DND-41 (cell line): Measurements from ENCODE around the gene RTP2.
A peak's percentile ranks its signal among the peaks of the same experiment; 100 is the strongest.

ENCODE experiments used
- ATAC-seq: fragments of 200-7000 bp; cut with Tn5 transposase; 3 replicates; pipeline ENCODE4 v1.9.1; 2021; ENCODE audit warnings: low read depth; ENCODE audit not compliant: insufficient read depth
- DNase-seq: peaks from one replicate; pipeline ENCODE4 v3.0.0-alpha.2; 2020
- H2AFZ ChIP-seq: 2 replicates; pipeline ENCODE4 v1.6.0; 2012; ENCODE audit warnings: low read depth, low read length
- H3K27ac ChIP-seq: 2 replicates; pipeline ENCODE4 v1.5.1; 2012; ENCODE audit warnings: low read length, inconsistent platforms
- H3K27me3 ChIP-seq: fragments of 200-600 bp; sonication (generic); 2 replicates; pipeline ENCODE4 v1.6.0; 2012; ENCODE audit warnings: low read length, mild to moderate bottlenecking, inconsistent platforms; ENCODE audit not compliant: insufficient read depth, poor library complexity
- H3K36me3 ChIP-seq: 2 replicates; pipeline ENCODE4 v1.5.1; 2012; ENCODE audit warnings: low read length, inconsistent platforms; ENCODE audit not compliant: insufficient read depth
- H3K4me1 ChIP-seq: 2 replicates; pipeline ENCODE4 v1.5.1; 2012; ENCODE audit warnings: mild to moderate bottlenecking, low read length; ENCODE audit not compliant: insufficient read depth
- H3K4me2 ChIP-seq: 2 replicates; pipeline ENCODE4 v1.6.0; 2012; ENCODE audit warnings: mild to moderate bottlenecking, moderate library complexity, low read length, inconsistent platforms; ENCODE audit not compliant: insufficient read depth
- H3K4me3 ChIP-seq, 2 experiments: fragments of 200-600 bp in 1 of 2; shearing (Covaris generic) in 1 of 2; 2 replicates each; pipeline ENCODE4 v1.5.1; 2012 to 2016; ENCODE audit warnings: inconsistent platforms in 2 of 2, low read length in 2 of 2, mild to moderate bottlenecking in 2 of 2, low read depth in 1 of 2, moderate library complexity in 1 of 2
- H3K79me2 ChIP-seq: 2 replicates; pipeline ENCODE4 v1.6.0; 2012; ENCODE audit warnings: low read length, inconsistent platforms; ENCODE audit not compliant: insufficient read depth
- H3K9ac ChIP-seq: 2 replicates; pipeline ENCODE4 v1.6.0; 2012; ENCODE audit warnings: low read depth, mild to moderate bottlenecking, inconsistent platforms, low read length, moderate library complexity
- H3K9me3 ChIP-seq: 2 replicates; pipeline ENCODE4 v1.5.1; 2012; ENCODE audit warnings: low read length, moderate library complexity, mild to moderate bottlenecking, inconsistent platforms; ENCODE audit not compliant: insufficient read depth, severe bottlenecking
- H4K20me1 ChIP-seq: 2 replicates; pipeline ENCODE4 v1.6.0; 2012; ENCODE audit warnings: low read length; ENCODE audit not compliant: insufficient read depth
- EZH2 ChIP-seq: IDR thresholded peaks from 3 replicates; pipeline ENCODE4 v1.6.1; 2012; ENCODE audit warnings: borderline replicate concordance, low read depth, mild to moderate bottlenecking, moderate library complexity, low read length, inconsistent platforms; ENCODE audit not compliant: severe bottlenecking
- TF ChIP-seq, protein P1 (sequence below): IDR thresholded peaks from 2 replicates; pipeline ENCODE4 v1.5.1; 2012; ENCODE audit warnings: borderline replicate concordance, low read length, moderate library complexity, mild to moderate bottlenecking; ENCODE audit not compliant: poor library complexity, severe bottlenecking; ENCODE audit errors: extremely low read depth

Gene RTP2, protein sequence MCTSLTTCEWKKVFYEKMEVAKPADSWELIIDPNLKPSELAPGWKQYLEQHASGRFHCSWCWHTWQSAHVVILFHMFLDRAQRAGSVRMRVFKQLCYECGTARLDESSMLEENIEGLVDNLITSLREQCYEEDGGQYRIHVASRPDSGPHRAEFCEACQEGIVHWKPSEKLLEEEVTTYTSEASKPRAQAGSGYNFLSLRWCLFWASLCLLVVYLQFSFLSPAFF

GRCh38 chr3:187702507-187703033 lies at the start of gene RTP2:
TSS of gene RTP2 (minus strand) at chr3:187702557. CDS start at chr3:187702128, 429 bp downstream.
- no peak within 1 kb of the TSS for H3K4me2 ChIP-seq
- H3K4me3 ChIP-seq = no peak within 1 kb of the TSS
- H2AFZ ChIP-seq = no peak within 1 kb of the TSS
- H3K4me1 ChIP-seq = no peaks in the 10 kb centered on the region
- no peak within 1 kb of the TSS for H3K9ac ChIP-seq
- peaks cover 12% of the 10 kb centered on the region for H3K27me3 ChIP-seq
- H3K79me2 ChIP-seq = no peaks in the 10 kb centered on the region
- ATAC-seq = no peak
- no peak within 1 kb of the TSS for H3K27ac ChIP-seq
- TF ChIP-seq, protein P1, sequence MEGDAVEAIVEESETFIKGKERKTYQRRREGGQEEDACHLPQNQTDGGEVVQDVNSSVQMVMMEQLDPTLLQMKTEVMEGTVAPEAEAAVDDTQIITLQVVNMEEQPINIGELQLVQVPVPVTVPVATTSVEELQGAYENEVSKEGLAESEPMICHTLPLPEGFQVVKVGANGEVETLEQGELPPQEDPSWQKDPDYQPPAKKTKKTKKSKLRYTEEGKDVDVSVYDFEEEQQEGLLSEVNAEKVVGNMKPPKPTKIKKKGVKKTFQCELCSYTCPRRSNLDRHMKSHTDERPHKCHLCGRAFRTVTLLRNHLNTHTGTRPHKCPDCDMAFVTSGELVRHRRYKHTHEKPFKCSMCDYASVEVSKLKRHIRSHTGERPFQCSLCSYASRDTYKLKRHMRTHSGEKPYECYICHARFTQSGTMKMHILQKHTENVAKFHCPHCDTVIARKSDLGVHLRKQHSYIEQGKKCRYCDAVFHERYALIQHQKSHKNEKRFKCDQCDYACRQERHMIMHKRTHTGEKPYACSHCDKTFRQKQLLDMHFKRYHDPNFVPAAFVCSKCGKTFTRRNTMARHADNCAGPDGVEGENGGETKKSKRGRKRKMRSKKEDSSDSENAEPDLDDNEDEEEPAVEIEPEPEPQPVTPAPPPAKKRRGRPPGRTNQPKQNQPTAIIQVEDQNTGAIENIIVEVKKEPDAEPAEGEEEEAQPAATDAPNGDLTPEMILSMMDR = no peak
- TF ChIP-seq EZH2 = no peak
- no peaks in the 10 kb centered on the region for H3K9me3 ChIP-seq
- no peaks in the 10 kb centered on the region for H3K36me3 ChIP-seq
- no peaks in the 10 kb centered on the region for H4K20me1 ChIP-seq
- no peak for DNase-seq

DNA sequence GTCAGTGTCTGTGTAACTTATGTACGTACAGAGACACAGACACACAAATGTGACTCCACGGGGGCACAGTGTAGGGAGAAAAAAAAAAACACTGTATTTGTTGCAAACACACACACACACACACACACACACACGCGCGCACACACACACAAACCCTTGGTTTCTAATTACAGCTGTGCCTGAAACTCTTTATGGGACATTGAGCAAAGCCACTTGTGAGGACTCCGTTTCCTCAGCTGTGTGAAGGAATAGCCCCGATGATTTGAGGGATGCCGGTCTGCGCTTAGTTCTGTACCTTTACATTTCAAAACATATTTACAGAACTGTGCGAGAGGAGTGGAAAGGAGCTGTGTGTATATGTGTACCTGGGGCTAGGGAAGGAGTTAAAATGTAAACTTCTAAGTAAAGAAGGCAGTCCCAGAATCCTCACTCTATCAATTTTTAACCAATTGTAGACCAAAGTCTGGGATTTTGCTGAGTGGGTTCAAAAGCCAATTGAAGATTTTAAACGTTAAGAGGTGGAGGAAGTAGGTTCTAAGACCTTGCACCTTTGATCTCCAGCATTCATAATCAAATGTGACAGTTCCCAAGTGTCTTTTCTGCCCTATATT lies 48.3 kb upstream of the RTP2 start:
- Histone ChIP-seq H3K4me1 (peaks cover 53% of the 10 kb centered on the region), H3K9me3 (no peaks in the 10 kb centered on the region), H3K27me3 (no peaks in the 10 kb centered on the region), H4K20me1 (no peaks in the 10 kb centered on the region), H3K27ac (peak overlapping the region; percentile 41), H3K79me2 (peaks cover 22% of the 10 kb centered on the region), H3K36me3 (no peaks in the 10 kb centered on the region), H3K9ac (no peak overlapping the region), H2AFZ (no peak overlapping the region), H3K4me3 (no peak overlapping the region), H3K4me2 (no peak overlapping the region)
- DNase-seq = peak; percentile 46
- TF ChIP-seq, protein P1 = no peak
- no peak for TF ChIP-seq EZH2
- no peak for ATAC-seq

- H3K9ac ChIP-seq = no peak overlapping the region
- ATAC-seq (no peak), DNase-seq (no peak)
- H3K27ac ChIP-seq = peak overlapping the region; percentile 38
- no peaks in the 10 kb centered on the region for H4K20me1 ChIP-seq
- H2AFZ ChIP-seq = no peak overlapping the region
- no peaks in the 10 kb centered on the region for H3K27me3 ChIP-seq
- no peak for TF ChIP-seq EZH2
- no peaks in the 10 kb centered on the region for H3K36me3 ChIP-seq
- peaks cover 23% of the 10 kb centered on the region for H3K79me2 ChIP-seq
- H3K9me3 ChIP-seq = no peaks in the 10 kb centered on the region
- no peak overlapping the region for H3K4me2 ChIP-seq
- peaks cover 53% of the 10 kb centered on the region for H3K4me1 ChIP-seq
- no peak overlapping the region for H3K4me3 ChIP-seq
Measured at GRCh38 chr3:187750006-187750512, 47.7 kb upstream of the RTP2 start.

DNA sequence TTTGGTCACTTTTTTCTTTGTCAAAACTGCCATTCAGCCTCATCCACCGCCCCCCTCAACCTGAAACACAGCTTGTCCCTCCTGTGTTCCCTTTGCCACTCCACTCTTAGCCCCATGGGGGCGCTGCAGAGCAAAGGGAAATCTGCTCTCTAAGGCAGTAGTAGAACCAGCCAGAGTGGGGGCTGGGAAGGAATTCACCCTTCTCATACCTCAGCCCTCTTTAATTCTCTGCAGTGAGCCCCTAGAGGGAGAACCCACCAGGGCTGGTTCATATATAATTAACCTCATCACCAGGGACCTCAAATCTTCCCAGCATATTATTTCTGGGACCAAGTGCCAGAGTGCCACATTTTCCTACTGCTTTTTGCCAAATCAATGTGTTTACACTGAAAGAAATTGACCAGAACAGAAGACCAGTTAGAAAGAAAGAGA lies 45.7 kb upstream of the RTP2 start:
- peaks cover 43% of the 10 kb centered on the region for H3K79me2 ChIP-seq
- H4K20me1 ChIP-seq = no peaks in the 10 kb centered on the region
- no peak overlapping the region for H3K4me3 ChIP-seq
- H3K9me3 ChIP-seq = no peaks in the 10 kb centered on the region
- DNase-seq = peak; percentile 96
- ATAC-seq = peak; percentile 62
- H2AFZ ChIP-seq = no peak overlapping the region
- peak overlapping the region; percentile 61 for H3K4me2 ChIP-seq
- H3K4me1 ChIP-seq = peaks cover 53% of the 10 kb centered on the region
- H3K9ac ChIP-seq = peak overlapping the region; percentile 99
- no peaks in the 10 kb centered on the region; the same call in 1 of the 2 replicates for H3K36me3 ChIP-seq
- TF ChIP-seq, protein P1 = peak; percentile 99
- no peak for TF ChIP-seq EZH2
- H3K27me3 ChIP-seq = no peaks in the 10 kb centered on the region
- H3K27ac ChIP-seq = peak overlapping the region; percentile 99
